Body of pancreas (tissue), 4 donors: Measurements from ENCODE around the gene CCDC8. TPM values are rescaled to one million over a fixed set of nuclear protein-coding genes. Genes with fewer than 3 reads are reported as not detected.

ENCODE experiments used
- ATAC-seq: fragments of 150-250 bp; one replicate; pipeline ENCODE4 v1.9.1; 2016
- DNase-seq, 4 donors: peaks; one replicate each; pipeline ENCODE4 v3.0.0-alpha.2; 2019
- H3K27ac ChIP-seq, 4 donors: fragments of 200-600 bp; sonication (generic); 1 replicate in 3 of 4; 2 replicates in 1 of 4; pipeline versions ENCODE4 v1.5.1 to v1.6.1; 2016 to 2019; ENCODE audit warnings: mild to moderate bottlenecking in 1 of 4, mixed read lengths in 1 of 4, moderate library complexity in 1 of 4
- H3K27me3 ChIP-seq, 2 donors: fragments of 200-600 bp; sonication (generic); one replicate each; pipeline ENCODE4 v1.6.0; 2016; ENCODE audit warnings: mild to moderate bottlenecking in 1 of 2
- H3K36me3 ChIP-seq, 2 donors: fragments of 200-600 bp; sonication (generic); replicated peaks in 1 of 2; 2 replicates each; pipeline ENCODE4 v1.5.1; 2016; ENCODE audit warnings: low read depth in 2 of 2; ENCODE audit not compliant: insufficient read depth in 1 of 2
- H3K4me1 ChIP-seq: fragments of 200-600 bp; sonication (generic); one replicate; pipeline ENCODE4 v1.6.0; 2016
- H3K4me3 ChIP-seq, 2 donors: fragments of 200-600 bp; sonication (generic); 1 replicate in 1 of 2; 2 replicates in 1 of 2; pipeline ENCODE4 v1.5.1; 2016 to 2019
- H3K9me3 ChIP-seq, 3 donors: fragments of 200-600 bp; sonication (generic); 1 replicate in 2 of 3; 2 replicates in 1 of 3; pipeline ENCODE4 v1.5.1; 2016
- CTCF ChIP-seq, 7 experiments: fragments of 450-650 bp in 4 of 7; fragments of 200-600 bp in 3 of 7; sonication (generic) in 3 of 7; IDR thresholded peaks; one replicate each; pipeline ENCODE4 v1.5.1; 2016 to 2019; ENCODE audit warnings: antibody characterized with exemption in 7 of 7
- POLR2A ChIP-seq, 3 donors: fragments of 450-650 bp; IDR thresholded peaks; one replicate each; pipeline ENCODE4 v1.6.1; 2016; ENCODE audit warnings: antibody characterized with exemption in 3 of 3, mild to moderate bottlenecking in 2 of 3
- WGBS, 2 donors: methylation state at CpG; one replicate each; pipeline ENCODE4 v1.1.5; 2017; 5-methylcytosine and 5-hydroxymethylcytosine counted together
- intact Hi-C: fragments of 100-400 bp; cut with DNase I; formaldehyde crosslinking; loops from one replicate; pipeline ENCODE4 v1.15.1; 2023
- total RNA-seq, 2 donors: library from RNA; depleted of rRNA; stranded (reverse); fragments of >200 nt; gene quantifications; one replicate each; pipeline ENCODE4 v1.1.0, GENCODE V29; 2016

Gene CCDC8
- total RNA-seq, 2 donors from 2014 or later: 13.0 to 17.8 TPM

- ATAC-seq (no peak), DNase-seq (no peak)
- no peaks in the 10 kb centered on the region for H3K36me3 ChIP-seq
- H3K9me3 ChIP-seq: no peaks in the 10 kb centered on the region
- WGBS, 2 donors: 75 to 84% methylated on average over 13 of the region's 13 CpGs
- H3K4me1 ChIP-seq: peaks cover 54% of the 10 kb centered on the region
- no peak overlapping the region for H3K4me3 ChIP-seq
- no peaks in the 10 kb centered on the region for H3K27me3 ChIP-seq
- intact Hi-C loops: no loop called here
- TF ChIP-seq POLR2A (IDR thresholded peaks at IDR 0.05) (no peak), CTCF (IDR thresholded peaks at IDR 0.05) (no peak)
- peak overlapping the region in 1 of 4 donors; percentile 85 for H3K27ac ChIP-seq
Observed at GRCh38 chr19:46410205-46411087, 2.9 kb downstream of the CCDC8 start.

GRCh38 chr19:46409191-46409590 is 4.2 kb downstream of the CCDC8 start:
- WGBS, 2 donors: 86 to 90% methylated on average over 3 of the region's 3 CpGs
- Histone ChIP-seq H3K27me3 (no peaks in the 10 kb centered on the region), H3K4me1 (peaks cover 58% of the 10 kb centered on the region), H3K9me3 (no peaks in the 10 kb centered on the region), H3K4me3 (no peak overlapping the region), H3K27ac (peak overlapping the region in 1 of 4 donors; percentile 59), H3K36me3 (no peaks in the 10 kb centered on the region)
- ATAC-seq: no peak
- DNase-seq: no peak
- no peak for TF ChIP-seq POLR2A (IDR thresholded peaks at IDR 0.05)
- TF ChIP-seq CTCF (IDR thresholded peaks at IDR 0.05): no peak
- intact Hi-C loops: no loop called here

GRCh38 chr19:46408664-46409039 is 4.7 kb downstream of the CCDC8 start:
- Histone ChIP-seq H3K4me3 (no peak overlapping the region), H3K9me3 (no peaks in the 10 kb centered on the region), H3K27me3 (no peaks in the 10 kb centered on the region), H3K36me3 (no peaks in the 10 kb centered on the region), H3K27ac (peak overlapping the region in 3 of 4 donors; percentile 58 to 71 (median 59)), H3K4me1 (peaks cover 52% of the 10 kb centered on the region)
- ATAC-seq (no peak), DNase-seq (peak; percentile 59 to 72 (median 66))
- TF ChIP-seq POLR2A (IDR thresholded peaks at IDR 0.05): no peak
- TF ChIP-seq CTCF (IDR thresholded peaks at IDR 0.05): no peak
- intact Hi-C loops: no loop called here
- 13 to 17% methylated on average over 11 of the region's 11 CpGs for WGBS, 2 donors

- WGBS, 2 donors: 33 to 44% methylated on average over 10 to 23 of the region's 23 CpGs
- Histone ChIP-seq H3K27ac (peak overlapping the region; percentile 25 to 71 (median 58)), H3K9me3 (no peaks in the 10 kb centered on the region), H3K4me1 (peaks cover 49% of the 10 kb centered on the region), H3K27me3 (no peaks in the 10 kb centered on the region), H3K4me3 (no peak overlapping the region), H3K36me3 (no peaks in the 10 kb centered on the region)
- DNase-seq (no peak), ATAC-seq (no peak)
- TF ChIP-seq POLR2A (IDR thresholded peaks at IDR 0.05) (no peak), CTCF (IDR thresholded peaks at IDR 0.05) (no peak)
- intact Hi-C loops: no loop called here
Observed at GRCh38 chr19:46407856-46408663, 5.3 kb downstream of the CCDC8 start.
